Stimulated activated CD4-positive, alpha-beta T cell treated with anti-CD3 and anti-CD28 coated beads, Interleukin-2, amount 100 ng/mL, for 48 hours (primary cell): ENCODE measurements around the gene SNX13.

ENCODE experiments used
- DNase-seq, 2 donors: peaks; one replicate each; pipeline ENCODE4 v3.0.0-alpha.2; 2020

SNX13 gene

DNA sequence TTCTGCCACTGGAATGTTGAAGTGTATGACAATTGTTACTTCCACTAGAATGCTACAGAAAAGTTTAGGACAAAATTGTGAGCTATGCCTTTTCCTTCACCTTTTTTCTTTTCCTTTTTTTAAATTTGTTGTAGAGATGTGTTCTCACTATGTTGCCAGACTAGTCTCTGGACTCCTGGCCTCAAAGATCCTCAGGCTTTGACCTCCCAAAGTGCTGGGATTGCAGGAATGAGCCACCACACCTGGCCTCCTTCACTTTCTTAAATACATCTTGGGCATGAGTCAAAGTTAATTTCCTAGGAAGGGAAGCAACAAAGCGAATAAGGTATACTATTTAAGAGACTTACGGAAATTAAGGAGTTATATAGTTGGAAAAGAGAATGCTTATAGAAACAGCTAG is 2.7 kb upstream of the SNX13 start:
- DNase-seq: no peak

GRCh38 chr7:17942231-17942630 is 1.9 kb upstream of the SNX13 start:
- DNase-seq: no peak

DNA sequence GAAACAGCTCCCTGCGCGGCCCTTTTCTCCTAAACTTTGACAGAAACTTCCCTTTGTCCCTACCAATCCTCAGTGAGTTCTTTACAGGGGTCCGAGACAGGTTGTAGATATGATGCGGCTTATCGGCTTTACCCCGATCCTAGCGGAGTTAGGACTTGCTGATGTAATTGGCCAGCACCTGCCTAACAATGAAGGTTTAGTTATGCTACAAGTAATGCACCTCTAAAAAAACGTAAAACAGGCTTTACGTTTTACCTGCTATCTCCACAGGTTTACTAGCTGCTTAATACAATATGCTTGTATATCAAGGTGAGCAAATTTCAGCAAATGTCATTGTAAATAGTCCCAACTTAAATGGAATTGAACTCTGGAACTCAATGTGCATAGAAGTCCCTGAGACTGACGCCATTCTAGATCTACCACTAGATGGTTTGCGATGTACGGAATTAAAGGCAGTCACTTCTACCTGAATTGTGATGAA is 697 bp upstream of the SNX13 start:
- DNase-seq: no peak

- DNase-seq: peak; percentile 23 to 33
Measured at GRCh38 chr7:17939606-17940301, 540 bp downstream of the SNX13 start.

- no peak for DNase-seq
Measured at GRCh38 chr7:17939211-17939605, 1.1 kb downstream of the SNX13 start.

DNA sequence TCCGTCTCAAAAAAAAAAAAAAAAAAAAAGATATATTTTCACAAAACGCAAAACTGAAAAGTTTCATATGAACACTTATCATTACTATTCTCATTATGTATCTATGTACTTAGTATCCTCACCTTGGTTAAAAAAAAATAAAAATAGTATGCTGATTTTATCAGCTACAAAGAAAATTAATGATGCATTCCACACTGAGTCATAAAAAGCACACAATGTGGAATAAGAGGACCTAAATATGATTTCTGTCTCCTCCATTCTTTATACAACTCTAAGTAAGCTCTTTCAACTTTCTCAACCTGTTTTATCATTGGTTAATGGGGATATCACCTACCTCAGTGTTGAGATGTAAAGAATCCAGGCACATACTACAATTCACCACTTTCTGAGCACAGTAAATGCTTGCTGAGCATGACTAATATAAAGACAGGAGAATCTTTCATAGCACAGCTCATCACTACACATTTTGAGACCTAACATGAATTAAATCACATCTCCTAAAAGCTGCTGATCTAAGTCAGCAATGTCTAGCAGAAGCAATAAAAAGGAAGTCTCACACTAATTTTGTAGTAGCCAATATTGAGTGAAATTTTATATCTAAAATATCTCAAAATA is 2.7 kb downstream of the SNX13 start:
- DNase-seq: no peak

DNA sequence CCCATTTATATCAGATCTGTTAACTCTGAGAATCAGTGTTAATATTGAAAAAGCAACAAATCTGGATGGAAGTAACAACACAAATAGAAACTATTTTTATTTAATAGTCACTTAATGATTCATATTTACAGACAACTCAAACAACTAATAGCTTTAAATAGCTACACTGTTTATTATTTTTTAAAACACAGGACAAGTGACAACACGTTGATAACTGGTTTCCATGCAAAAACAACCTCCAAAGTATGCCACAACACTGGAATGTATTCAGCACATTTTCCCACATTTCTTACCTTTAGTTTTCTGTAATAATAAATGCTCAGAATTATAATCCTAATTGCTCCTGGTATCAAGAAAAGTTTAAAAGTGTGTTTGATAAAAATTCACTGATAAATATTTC is 4.0 kb downstream of the SNX13 start:
- no peak for DNase-seq

GRCh38 chr7:17934612-17935240 is 5.6 kb downstream of the SNX13 start:
- no peak for DNase-seq

- DNase-seq: no peak
Measured at GRCh38 chr7:17934094-17934493, 6.2 kb downstream of the SNX13 start.

GRCh38 chr7:17932770-17933169 is 7.5 kb downstream of the SNX13 start:
- no peak for DNase-seq

DNA sequence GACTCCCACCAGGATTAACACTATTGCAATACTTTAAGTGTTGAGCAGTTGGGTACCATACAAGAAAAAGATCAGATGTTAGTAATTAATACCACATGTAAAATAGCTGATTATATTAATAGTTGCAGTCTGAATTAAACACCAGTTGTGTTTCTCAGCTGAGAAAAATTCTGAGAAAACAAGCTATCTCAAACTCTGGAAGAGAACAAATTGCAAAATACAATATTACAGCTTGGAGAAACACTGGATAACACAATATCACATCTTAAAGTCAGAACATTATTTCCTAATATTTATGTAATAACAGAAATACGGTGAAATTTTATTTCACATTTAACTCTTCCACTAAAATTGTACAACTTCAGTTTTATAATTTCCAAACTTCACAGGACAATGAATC is 9.2 kb downstream of the SNX13 start:
- no peak for DNase-seq

- no peak for DNase-seq
Measured at GRCh38 chr7:17930546-17930945, 9.7 kb downstream of the SNX13 start.

GRCh38 chr7:17929647-17930395 is 10.5 kb downstream of the SNX13 start:
- DNase-seq: no peak

DNA sequence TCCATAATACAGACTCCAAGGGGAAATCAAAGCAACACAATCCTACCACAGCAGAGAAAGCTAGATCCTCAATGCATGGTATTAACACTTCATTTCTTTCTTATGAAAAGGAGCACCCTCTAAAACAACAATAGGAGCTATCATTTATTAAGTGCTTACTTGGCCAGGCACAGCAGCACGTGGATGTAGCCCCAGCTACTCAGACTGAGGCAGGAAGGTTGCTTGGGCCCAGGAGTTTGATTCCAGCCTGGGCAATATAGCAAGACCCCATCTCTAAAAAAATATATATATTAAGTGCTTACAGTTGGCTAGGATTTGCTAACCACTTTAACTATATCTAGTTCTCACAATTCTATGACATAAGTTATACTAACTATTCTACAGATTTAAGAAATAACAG is 12.2 kb downstream of the SNX13 start:
- DNase-seq: no peak

- DNase-seq: no peak
Measured at GRCh38 chr7:17921857-17922416, 18.4 kb downstream of the SNX13 start.

DNA sequence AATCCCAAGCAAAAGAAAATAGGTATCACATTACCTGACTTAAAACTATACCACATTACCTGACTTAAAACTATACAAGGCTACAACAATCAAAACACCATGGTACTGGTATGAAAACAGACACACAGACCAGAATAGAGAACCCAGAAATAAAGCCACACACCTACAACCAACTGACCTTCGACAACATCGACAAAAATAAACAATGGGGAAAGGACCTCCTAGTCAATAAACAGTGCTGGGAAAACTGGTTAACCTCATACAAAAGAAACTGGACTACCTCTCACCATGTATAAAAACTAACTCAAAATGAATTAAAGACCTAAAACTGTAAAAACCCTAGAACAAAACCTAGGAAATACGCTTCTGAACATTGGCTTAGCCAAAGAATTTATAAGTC is 22.5 kb downstream of the SNX13 start:
- no peak for DNase-seq

GRCh38 chr7:17916786-17917185 is 23.5 kb downstream of the SNX13 start:
- no peak for DNase-seq

DNA sequence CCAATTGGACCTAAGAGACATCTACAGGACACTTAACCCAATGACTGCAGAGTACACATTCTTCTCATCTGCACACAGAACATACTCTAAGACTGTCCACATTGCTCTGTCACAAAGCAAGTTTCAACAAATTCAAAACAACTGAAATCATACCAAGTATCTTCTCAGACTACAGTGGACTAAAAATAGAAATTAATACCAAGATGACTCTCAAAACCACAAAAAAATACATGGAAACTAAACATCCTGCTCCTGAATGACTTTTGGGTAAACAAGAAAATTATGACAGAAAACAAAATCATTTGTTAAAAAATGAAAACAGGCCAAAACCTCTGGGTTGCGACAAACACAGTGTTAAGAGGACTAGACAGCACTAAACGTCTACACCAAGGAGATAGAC is 24.5 kb downstream of the SNX13 start:
- no peak for DNase-seq

GRCh38 chr7:17915168-17915567 is 25.1 kb downstream of the SNX13 start:
- DNase-seq: no peak

- no peak for DNase-seq
Measured at GRCh38 chr7:17913250-17913649, 27.0 kb downstream of the SNX13 start.

DNA sequence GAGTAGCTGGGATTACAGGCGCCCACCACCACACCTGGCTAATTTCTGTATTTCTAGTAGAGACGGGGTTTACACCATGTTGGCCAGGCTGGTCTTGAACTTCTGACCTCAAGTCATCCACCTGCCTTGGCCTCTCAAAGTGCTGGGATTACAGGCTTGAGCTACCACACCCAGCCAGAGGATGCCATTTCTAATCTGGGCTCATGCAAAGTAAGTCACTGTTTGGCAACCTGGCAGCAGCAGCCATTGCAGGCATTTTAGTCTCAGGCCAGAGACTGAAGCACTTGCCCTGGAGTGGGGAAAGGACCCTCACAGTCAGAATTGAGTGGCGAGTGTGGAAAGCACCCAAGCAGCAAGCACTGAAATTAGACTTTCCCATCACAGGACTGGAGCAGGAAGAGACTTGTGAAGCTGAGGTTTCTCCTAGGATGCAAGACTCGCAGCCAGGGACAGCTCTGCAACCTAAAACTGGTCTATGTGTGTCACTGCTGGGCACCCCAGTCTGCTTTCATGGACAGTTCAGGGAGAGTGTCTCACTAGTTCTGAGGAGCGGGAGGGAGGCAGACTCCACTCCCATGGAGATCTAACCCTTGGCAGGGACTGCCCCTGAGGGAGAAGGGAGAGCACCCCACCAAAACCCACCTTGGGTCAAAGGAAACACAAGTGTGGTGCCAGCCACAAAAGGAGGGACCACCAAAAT is 27.6 kb downstream of the SNX13 start:
- no peak for DNase-seq

GRCh38 chr7:17912050-17912449 is 28.2 kb downstream of the SNX13 start:
- DNase-seq: no peak

- no peak for DNase-seq
Measured at GRCh38 chr7:17910377-17910776, 29.9 kb downstream of the SNX13 start.
